ENCODE results near the gene ANKRD65.

DNA sequence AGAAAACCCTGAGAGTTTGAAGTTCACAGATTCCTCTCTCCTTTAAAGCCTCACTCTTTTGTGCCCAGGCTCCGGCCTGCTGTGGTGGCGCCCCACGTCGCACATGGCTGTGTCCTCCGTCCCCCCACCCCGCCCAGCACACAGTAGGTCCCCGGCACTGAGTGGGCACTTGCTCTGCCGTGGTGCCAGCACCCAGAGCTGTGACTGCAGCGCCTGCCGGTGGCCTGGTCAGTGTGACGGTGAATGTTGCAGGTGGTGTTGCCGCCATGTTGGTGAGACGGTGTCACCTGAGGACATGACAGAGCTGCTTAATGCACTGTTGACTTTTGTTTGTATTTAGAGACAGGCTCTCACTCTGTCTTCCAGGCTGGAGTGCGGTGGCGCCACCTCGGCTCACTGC is 31.8 kb upstream of the ANKRD65 start:
- TF ChIP-seq EZH2 (IDR thresholded peaks at IDR 0.05; ENCODE audit: low read depth), result no peak
- TF ChIP-seq, protein P1, sequence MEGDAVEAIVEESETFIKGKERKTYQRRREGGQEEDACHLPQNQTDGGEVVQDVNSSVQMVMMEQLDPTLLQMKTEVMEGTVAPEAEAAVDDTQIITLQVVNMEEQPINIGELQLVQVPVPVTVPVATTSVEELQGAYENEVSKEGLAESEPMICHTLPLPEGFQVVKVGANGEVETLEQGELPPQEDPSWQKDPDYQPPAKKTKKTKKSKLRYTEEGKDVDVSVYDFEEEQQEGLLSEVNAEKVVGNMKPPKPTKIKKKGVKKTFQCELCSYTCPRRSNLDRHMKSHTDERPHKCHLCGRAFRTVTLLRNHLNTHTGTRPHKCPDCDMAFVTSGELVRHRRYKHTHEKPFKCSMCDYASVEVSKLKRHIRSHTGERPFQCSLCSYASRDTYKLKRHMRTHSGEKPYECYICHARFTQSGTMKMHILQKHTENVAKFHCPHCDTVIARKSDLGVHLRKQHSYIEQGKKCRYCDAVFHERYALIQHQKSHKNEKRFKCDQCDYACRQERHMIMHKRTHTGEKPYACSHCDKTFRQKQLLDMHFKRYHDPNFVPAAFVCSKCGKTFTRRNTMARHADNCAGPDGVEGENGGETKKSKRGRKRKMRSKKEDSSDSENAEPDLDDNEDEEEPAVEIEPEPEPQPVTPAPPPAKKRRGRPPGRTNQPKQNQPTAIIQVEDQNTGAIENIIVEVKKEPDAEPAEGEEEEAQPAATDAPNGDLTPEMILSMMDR (conservative IDR thresholded peaks at IDR 0.05), result no peak

All from PC-9 (cell line).